Muscle of back (tissue), 11 donors: Measurements from ENCODE around the gene SKIL. TPM values are rescaled to one million over a fixed set of nuclear protein-coding genes. Genes with fewer than 3 reads are reported as not detected.
A peak's percentile ranks its signal among the peaks of the same experiment; 100 is the strongest.

Source experiments
- DNase-seq, 3 donors: peaks; one replicate each; pipeline versions ENCODE4 v3.0.0 to v3.0.0-alpha.2; 2013
- polyA plus RNA-seq, 10 donors: library from polyadenylated mRNA; unstranded; fragments of 120-200 nt; gene quantifications; one replicate each; pipeline ENCODE4 v1.2.1, GENCODE V29; 2013; ENCODE audit not compliant: insufficient read length in 10 of 10

Gene SKIL
- polyA plus RNA-seq, 10 donors: 19.1 to 32.6 (median 21.6) TPM

DNA sequence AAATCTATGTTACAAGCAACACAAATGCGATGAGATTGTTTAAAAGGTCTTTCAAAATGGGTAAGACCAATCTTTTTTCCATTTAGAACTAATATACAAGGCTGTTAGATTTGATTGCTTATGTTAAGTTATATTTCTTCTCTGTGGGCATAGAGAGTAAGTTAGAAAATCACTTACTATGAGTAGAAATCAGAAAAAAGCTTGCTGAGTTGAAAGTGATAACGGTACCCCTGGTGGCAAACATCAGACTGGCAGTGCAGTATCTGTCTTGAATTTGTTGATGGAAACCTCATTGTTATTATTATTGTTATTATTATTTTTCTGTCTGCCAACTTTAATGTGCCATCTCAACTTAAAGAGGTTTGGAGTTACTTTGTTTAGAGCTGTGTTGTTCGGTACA, 73.5 kb downstream of the SKIL start:
- DNase-seq: no peak

DNA sequence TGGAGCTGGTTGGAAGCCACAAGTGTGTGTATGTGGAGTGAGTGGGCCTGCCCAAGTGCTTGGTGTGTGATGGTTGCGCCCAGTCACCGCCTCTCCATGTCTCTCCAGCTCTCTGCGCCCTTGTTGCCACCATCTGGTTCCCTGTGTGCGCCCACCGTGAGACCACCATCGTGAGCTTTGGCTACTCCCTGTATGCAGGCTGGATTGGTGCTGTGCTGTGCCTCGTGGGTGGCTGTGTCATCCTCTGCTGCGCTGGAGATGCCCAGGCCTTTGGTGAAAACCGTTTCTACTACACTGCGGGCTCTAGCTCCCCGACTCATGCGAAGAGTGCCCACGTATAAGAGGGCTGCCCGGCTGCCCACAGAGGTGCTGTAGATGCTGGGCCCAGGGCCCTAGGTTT, 74.9 kb downstream of the SKIL start:
- DNase-seq: no peak

DNA sequence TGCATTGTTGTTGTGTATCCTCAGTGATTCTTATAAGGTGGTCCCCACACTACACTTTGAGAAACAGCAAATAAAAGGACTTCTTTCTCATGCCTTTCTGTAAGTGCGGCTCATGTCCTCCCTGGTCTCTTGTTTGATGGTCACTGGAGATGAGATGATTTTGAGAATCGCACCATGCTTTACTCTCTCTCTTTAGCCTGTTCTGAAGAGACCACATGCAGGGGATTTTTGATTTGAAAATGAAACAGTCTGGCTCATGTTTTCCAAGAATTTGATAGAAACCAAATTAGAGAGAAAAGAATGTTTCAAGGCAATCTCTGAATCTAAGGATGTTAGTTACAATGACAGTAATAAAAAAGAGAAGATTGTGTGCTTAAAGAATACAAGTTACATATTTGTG, 79.2 kb downstream of the SKIL start:
- no peak for DNase-seq

GRCh38 chr3:170437176-170437575, 79.7 kb downstream of the SKIL start:
- DNase-seq: peak in 1 of 3 donors; percentile 13

- DNase-seq: no peak
These were observed 80.3 kb downstream of the SKIL start for GRCh38 chr3:170437696-170438407.

GRCh38 chr3:170438836-170439235, 81.3 kb downstream of the SKIL start:
- DNase-seq: no peak

GRCh38 chr3:170440344-170440743, 82.8 kb downstream of the SKIL start:
- no peak for DNase-seq

DNA sequence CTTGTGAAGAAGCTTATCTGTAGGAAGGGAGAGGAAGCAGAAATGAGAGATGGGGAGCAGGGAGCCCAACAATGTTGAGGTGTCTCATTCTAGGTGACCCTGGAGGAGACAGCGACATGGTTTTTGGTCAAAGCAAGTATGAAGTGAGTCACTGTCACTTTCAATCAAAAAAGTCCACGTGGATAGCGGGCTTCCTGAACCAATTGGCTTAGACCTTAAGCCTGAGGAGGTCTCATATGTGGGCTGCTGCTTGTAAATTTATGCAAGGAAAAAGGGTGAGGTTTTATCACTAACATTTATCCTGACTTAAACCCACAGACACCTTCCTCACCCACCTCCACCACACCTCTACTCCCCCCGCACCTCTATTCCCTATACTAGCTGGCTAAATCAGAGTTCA, 83.9 kb downstream of the SKIL start:
- no peak for DNase-seq

DNA sequence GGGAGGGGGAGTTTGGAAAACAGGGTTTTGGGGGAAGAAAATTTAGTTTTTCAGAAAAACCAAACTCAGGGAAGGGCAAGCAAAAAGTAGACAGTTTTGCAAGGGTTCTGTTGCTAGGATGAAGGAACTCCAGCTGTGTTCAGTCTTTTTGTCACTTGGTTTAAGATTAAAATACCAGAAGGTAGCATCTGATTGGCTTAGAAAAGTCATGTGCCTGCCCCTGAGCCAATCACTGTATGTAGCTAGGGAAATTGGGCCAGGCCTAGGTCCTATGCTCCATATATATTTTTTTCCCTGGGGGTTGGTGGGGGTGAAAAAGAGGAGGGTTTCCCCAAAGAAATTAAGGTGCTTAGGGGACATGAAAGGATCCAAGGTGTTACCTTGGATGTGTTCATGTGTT, 85.4 kb downstream of the SKIL start:
- DNase-seq: no peak

DNA sequence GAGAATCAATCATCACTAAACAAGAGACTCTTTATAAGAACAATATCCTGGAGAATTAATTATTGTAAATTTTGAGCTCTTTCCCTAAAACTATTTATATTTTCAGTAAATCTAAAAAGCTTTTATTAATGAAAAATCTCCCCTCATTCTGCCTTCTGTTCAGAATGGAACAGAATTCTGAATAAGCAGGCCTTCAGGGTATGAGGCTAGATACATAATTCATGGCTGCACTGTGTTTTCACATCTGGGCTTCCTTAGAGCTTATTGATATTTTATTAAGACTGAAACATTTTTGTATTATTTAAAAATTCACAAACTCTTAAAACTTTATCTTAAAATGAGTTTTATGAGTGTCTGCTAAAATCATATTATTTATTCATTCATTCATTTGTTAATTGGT, 85.9 kb downstream of the SKIL start:
- DNase-seq: no peak

Other genes with a start within 250 kb of the SKIL start
- gene PHC3, start 176.0 kb upstream of the SKIL start, polyA plus RNA-seq: 10 to 100 TPM; 12.3 to 24.1 (median 18.1) TPM
- gene PRKCI, start 135.3 kb upstream of the SKIL start, polyA plus RNA-seq: 10 to 100 TPM; 15.3 to 30.4 (median 21.9) TPM
- 10 to 100 TPM in 1 of 10 donors, 1 to 10 TPM in 9; 1.3 to 23.9 (median 2.6) TPM for gene CLDN11, start 61.2 kb downstream of the SKIL start, polyA plus RNA-seq
- under 1 TPM in 6 of 10 donors, not detected in 4; 0.12 to 0.33 (median 0.17) TPM for gene SLC7A14, start 228.4 kb downstream of the SKIL start, polyA plus RNA-seq